ENCODE data around the gene MRPS34.

The MRPS34 gene

GRCh38 chr16:1794908-1795666 is 22.2 kb upstream of the MRPS34 start:
- no peak for DNase-seq (ENCODE audit: low read depth in 2 of 2)

GRCh38 chr16:1794221-1794871 is 21.4 kb upstream of the MRPS34 start:
- no peak for DNase-seq (ENCODE audit: low read depth in 2 of 2)

- no peak for DNase-seq (ENCODE audit: low read depth in 2 of 2)
These were observed 20.8 kb upstream of the MRPS34 start, which contains the start of gene IGFALS for GRCh38 chr16:1793578-1794220. Gene IGFALS (minus strand): TSS chr16:1793705. CDS start chr16:1793652, 53 bp downstream.

DNA sequence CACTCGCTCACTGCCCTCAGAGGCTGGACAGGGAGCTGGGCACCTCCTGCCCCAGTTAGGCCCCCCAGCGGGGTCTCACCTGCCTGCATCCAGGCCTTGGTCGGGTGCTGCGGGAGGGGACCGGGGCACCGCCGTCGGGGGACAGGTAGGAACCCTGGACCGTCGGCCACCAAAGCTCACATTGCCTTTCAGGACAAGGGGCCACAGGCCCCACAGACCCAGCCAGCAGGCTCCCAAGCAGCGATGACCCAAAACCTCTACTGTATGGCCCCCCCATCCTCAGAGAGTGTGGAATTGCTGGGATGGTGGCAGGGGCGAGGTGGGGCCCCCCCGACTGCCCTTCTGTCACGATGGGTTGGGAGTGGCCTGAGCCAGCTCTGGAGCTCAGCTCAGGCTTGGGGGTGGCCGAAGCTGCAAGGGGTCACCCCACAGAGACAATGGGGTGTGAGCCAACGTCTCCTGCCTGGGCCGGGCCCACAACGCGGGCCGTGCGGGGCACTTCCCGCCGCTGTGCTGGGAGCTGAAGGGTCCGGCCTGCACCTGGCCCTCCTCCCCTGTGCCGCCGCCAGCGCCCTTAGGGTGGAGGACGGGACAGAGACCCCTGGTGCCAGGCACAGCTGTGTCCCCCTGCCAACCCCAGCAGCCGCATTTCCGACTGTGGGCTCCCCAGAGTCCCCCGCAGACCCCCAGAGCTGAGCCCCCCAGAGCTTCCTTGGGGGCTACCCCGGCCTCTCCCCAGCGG is 20.1 kb upstream of the MRPS34 start:
- no peak for DNase-seq (ENCODE audit: low read depth in 2 of 2)

GRCh38 chr16:1791943-1792812 is 19.2 kb upstream of the MRPS34 start:
- DNase-seq (ENCODE audit: low read depth in 2 of 2) = no peak

DNA sequence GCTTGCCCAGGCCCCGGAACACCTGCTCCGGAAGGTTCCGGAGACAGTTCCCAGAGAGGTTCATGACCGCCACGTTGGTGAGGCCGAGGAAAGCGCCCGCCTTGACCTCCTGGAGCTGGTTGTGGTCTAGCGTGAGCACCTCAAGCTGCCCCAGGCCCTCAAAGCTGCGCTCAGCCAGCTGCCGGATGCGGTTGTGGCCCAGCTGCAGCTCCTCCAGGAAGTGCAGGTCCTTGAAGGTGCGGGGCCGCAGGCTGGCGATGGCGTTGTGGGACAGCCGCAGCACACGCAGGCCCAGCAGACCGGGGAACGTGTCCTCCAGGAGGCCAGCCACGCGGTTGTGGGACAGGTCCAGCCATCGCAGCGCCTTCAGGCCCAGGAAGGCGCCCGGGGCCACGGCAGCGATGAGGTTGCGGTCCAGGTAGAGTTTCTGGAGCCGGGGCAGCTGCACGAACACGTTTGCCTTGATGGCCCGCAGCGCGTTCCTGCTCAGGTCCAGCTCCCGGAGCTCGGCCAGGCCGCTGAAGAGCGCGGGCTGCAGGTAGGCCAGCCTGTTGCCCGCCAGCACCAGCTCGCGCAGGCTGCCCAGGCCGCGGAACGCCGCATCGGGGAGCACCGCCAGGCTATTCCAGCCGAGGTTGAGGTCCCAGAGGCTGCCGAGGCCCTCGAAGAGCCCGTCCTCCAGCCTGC is 18.5 kb upstream of the MRPS34 start:
- DNase-seq (ENCODE audit: low read depth in 2 of 2) = no peak

GRCh38 chr16:1790611-1791255 is 17.8 kb upstream of the MRPS34 start:
- no peak for DNase-seq (ENCODE audit: low read depth in 2 of 2)

DNA sequence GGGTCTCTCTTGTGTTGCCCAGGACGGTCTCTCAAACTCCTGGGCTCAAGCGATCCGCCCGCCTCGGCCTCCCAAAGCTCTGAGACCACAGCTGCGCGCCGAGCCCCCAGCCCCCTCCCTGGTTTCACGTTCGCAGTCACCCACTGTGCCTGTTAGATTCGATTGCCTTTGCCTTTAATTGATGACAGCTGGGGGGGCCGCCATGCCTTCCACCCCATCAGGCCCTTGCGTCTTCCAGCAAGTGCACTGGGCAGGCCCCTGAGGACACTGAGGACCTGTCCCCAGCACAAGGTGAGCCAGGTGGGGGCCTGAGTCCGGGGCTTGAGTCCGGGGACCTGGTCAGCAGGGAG is 17.3 kb upstream of the MRPS34 start:
- DNase-seq (ENCODE audit: low read depth in 2 of 2) = no peak

- no peak for DNase-seq (ENCODE audit: low read depth in 2 of 2)
These were observed 16.7 kb upstream of the MRPS34 start for GRCh38 chr16:1789643-1790045.

DNA sequence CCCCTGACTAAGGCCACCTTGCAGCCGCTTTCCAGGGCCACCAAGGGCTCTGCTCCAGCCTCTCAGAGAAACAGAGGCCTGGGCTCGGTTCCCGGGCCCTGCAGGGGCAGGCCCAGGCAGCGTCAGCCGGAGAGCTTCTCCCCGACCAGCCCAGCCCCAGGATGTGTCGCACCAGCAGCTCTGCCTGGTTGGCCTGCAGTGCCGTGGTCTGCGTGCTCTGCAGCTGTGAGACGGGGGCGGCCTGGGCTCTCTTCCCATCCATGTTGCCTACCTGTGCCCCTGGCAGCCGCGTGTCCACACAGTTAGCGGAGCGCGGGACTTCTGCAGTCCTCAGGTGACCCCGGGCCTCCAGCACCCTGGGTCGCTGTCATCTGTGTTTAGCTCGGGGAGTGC is 15.8 kb upstream of the MRPS34 start:
- DNase-seq (ENCODE audit: low read depth in 2 of 2) = no peak

DNA sequence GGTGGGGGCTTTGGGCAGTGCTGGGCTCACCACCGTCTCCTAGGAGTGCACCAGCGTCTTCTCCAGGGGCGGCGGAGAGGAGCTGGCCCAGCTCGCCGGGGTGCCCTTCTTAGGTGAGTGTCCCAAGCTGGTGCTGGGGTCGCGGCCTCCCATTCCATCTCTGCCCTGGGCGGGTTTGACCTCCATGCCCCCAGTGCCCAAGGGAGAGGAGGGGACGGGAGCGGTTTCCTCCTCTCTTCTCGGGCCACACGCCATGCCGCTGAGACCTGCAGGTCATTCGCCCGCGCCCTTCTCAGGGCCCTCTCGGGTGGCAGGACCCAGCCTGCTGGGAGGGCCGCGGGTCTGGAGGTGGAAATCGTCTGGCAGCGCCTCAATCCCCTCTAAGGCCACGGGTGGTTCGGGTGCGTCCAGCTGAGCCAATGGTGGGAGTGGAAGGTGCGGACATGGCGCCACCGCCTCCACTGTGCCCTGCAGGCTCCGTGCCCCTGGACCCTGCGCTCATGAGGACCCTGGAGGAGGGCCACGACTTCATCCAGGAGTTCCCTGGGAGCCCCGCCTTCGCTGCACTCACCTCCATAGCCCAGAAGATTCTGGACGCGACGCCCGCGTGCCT is 15.3 kb upstream of the MRPS34 start:
- DNase-seq (ENCODE audit: low read depth in 2 of 2) = no peak

- DNase-seq (ENCODE audit: low read depth in 2 of 2) = no peak
These were observed 14.6 kb upstream of the MRPS34 start for GRCh38 chr16:1787322-1788094.

DNA sequence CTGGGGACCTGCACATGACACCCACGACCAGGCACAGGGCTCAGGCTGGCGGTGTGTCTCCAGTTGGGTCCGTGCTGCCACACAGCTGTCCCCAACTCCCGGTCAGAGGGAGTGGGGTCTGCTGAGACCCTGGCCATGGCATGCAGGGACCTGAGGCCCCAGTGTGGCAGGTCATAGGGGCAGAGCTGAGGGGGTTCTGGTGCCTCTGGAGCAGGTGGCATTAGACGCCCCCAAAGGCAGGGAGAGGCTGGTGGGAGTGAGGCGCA is 14.1 kb upstream of the MRPS34 start:
- no peak for DNase-seq (ENCODE audit: low read depth in 2 of 2)

- DNase-seq (ENCODE audit: low read depth in 2 of 2) = no peak
These were observed 13.5 kb upstream of the MRPS34 start for GRCh38 chr16:1786242-1787055.

GRCh38 chr16:1785846-1786170 is 12.9 kb upstream of the MRPS34 start:
- no peak for DNase-seq (ENCODE audit: low read depth in 2 of 2)

GRCh38 chr16:1784977-1785845 is 12.3 kb upstream of the MRPS34 start:
- DNase-seq (ENCODE audit: low read depth in 2 of 2) = no peak

DNA sequence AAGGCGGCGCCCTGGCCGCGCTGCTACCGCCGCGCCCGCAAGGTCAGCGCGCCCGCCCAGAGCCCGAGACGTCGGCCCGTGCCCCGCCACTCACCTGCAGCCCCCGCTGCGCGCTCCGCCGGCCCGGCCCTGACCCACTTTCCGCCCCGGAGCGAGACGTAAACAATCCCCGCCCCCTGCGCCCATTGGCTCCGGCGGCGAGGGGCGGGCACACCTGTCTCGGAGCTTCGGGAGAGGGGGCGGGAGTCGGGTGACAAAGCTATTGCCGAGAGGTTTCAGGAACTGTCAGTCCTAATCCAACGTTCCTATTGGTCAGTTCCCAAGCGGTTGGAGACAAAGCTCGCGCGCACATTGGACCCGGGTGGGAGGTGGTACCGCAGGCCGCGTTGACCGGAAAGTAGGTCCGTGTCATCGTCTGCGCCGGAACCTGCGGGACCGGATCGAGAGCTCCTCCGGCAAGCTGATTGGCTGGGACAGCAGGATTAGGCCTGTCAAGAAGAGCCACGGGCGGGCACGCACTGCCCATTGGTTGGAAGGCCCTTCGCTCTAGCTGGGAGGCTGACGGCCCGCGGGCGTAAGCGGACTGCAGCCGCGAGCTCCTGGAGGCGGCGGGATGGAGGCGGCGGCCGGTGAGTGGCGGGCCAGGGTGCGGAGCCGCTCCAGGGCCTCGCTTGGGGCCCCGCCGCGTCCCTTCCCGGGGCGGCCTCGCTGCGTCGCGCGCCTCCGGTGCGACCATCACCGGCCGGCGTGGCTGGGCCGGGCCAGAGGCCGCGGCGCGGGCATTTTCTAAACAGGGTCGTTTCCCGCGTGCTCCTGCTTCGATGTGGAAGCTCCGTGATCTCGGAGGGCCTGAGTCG is 9.7 kb upstream of the MRPS34 start, which contains the start of the genes NUBP2 and SPSB3:
Gene NUBP2 (plus strand): TSS at position 553 of the 857 bp plus-strand sequence. CDS start 61 bp downstream, at position 614.
Gene SPSB3 (minus strand): TSS at position 164 of the 857 bp plus-strand sequence. CDS start 1,088 bp downstream, outside the sequence.
- peak; percentile 88 to 93 for DNase-seq (ENCODE audit: low read depth in 2 of 2)

Data from stimulated activated CD4-positive, alpha-beta T cell treated with anti-CD3 and anti-CD28 coated beads, Interleukin-1b, Interleukin-23, amount 100 ng/mL, for 4 hours (primary cell).